Ishikawa (cell line): ENCODE results near the gene STPG4.

Experiments used
- CEBPB ChIP-seq: IDR thresholded peaks from 2 replicates; pipeline ENCODE4 v1.6.1; 2012
- CREB1 ChIP-seq: IDR thresholded peaks from 2 replicates; pipeline ENCODE4 v1.6.1; 2012; ENCODE audit warnings: low read depth
- EGR1 ChIP-seq: IDR thresholded peaks from 2 replicates; pipeline ENCODE4 v1.6.1; 2012
- EP300 ChIP-seq: IDR thresholded peaks from 2 replicates; pipeline ENCODE4 v1.6.1; 2012; ENCODE audit warnings: borderline replicate concordance
- FOXM1 ChIP-seq: IDR thresholded peaks from 2 replicates; pipeline ENCODE4 v1.6.1; 2012; ENCODE audit warnings: low read depth, borderline replicate concordance
- MAX ChIP-seq: IDR thresholded peaks from 2 replicates; pipeline ENCODE4 v1.6.1; 2012
- NFIC ChIP-seq: IDR thresholded peaks from 2 replicates; pipeline ENCODE4 v1.6.1; 2012
- RAD21 ChIP-seq: IDR thresholded peaks from 2 replicates; pipeline ENCODE4 v1.6.1; 2012; ENCODE audit warnings: low read depth
- REST ChIP-seq: IDR thresholded peaks from 2 replicates; pipeline ENCODE4 v1.6.1; 2012; ENCODE audit warnings: low read depth, mild to moderate bottlenecking
- TAF1 ChIP-seq: IDR thresholded peaks from 2 replicates; pipeline ENCODE4 v1.6.1; 2012; ENCODE audit warnings: low read depth, mild to moderate bottlenecking
- TCF12 ChIP-seq: IDR thresholded peaks from 2 replicates; pipeline ENCODE4 v1.6.1; 2012; ENCODE audit warnings: low read depth
- TEAD4 ChIP-seq: IDR thresholded peaks from 2 replicates; pipeline ENCODE4 v1.6.1; 2012
- USF1 ChIP-seq: IDR thresholded peaks from 2 replicates; pipeline ENCODE4 v1.6.1; 2012
- YY1 ChIP-seq: IDR thresholded peaks from 2 replicates; pipeline ENCODE4 v1.6.1; 2012; ENCODE audit warnings: low read depth
- ZBTB7A ChIP-seq: IDR thresholded peaks from 2 replicates; pipeline ENCODE4 v1.6.1; 2012; ENCODE audit warnings: low read depth

Gene STPG4

GRCh38 chr2:47056868-47057686, 98.0 kb downstream of the STPG4 start:
- TF ChIP-seq EGR1: no peak
- no peak for TF ChIP-seq FOXM1
- no peak for TF ChIP-seq RAD21
- TF ChIP-seq TEAD4: no peak
- no peak for TF ChIP-seq NFIC
- no peak for TF ChIP-seq ZBTB7A
- no peak for TF ChIP-seq CEBPB
- TF ChIP-seq TAF1: no peak
- no peak for TF ChIP-seq USF1
- TF ChIP-seq EP300: no peak
- TF ChIP-seq YY1: no peak
- TF ChIP-seq CREB1: no peak
- TF ChIP-seq MAX: no peak
- no peak for TF ChIP-seq TCF12
- no peak for TF ChIP-seq REST

GRCh38 chr2:47056374-47056773, 98.7 kb downstream of the STPG4 start:
- TF ChIP-seq CREB1: no peak
- no peak for TF ChIP-seq FOXM1
- TF ChIP-seq MAX: no peak
- no peak for TF ChIP-seq USF1
- TF ChIP-seq EGR1: no peak
- TF ChIP-seq ZBTB7A: no peak
- TF ChIP-seq EP300: no peak
- no peak for TF ChIP-seq RAD21
- no peak for TF ChIP-seq REST
- TF ChIP-seq TEAD4: no peak
- TF ChIP-seq CEBPB: no peak
- no peak for TF ChIP-seq NFIC
- no peak for TF ChIP-seq TCF12
- TF ChIP-seq YY1: no peak
- TF ChIP-seq TAF1: no peak

- TF ChIP-seq MAX (no peak), ZBTB7A (no peak), TCF12 (no peak), USF1 (no peak), TAF1 (no peak), FOXM1 (no peak), EP300 (no peak), EGR1 (no peak), RAD21 (no peak), CEBPB (no peak), REST (no peak), TEAD4 (no peak), NFIC (no peak), YY1 (no peak), CREB1 (no peak)
Observed at GRCh38 chr2:47054868-47055267, 100.2 kb downstream of the STPG4 start.
